CD4-positive, alpha-beta T cell treated with Interleukin-1 beta for 1 hour (primary cell): ENCODE results near the gene LIF.
"Not testable (repeated sequence)": the region's sequence is repeated elsewhere in the genome, so short reads cannot be mapped to it uniquely, and the experiment has no call there.

Source experiments
- DNase-seq, 2 donors: peaks; one replicate each; pipeline ENCODE4 v3.0.0-alpha.2; 2020 to 2022

The LIF gene

DNA sequence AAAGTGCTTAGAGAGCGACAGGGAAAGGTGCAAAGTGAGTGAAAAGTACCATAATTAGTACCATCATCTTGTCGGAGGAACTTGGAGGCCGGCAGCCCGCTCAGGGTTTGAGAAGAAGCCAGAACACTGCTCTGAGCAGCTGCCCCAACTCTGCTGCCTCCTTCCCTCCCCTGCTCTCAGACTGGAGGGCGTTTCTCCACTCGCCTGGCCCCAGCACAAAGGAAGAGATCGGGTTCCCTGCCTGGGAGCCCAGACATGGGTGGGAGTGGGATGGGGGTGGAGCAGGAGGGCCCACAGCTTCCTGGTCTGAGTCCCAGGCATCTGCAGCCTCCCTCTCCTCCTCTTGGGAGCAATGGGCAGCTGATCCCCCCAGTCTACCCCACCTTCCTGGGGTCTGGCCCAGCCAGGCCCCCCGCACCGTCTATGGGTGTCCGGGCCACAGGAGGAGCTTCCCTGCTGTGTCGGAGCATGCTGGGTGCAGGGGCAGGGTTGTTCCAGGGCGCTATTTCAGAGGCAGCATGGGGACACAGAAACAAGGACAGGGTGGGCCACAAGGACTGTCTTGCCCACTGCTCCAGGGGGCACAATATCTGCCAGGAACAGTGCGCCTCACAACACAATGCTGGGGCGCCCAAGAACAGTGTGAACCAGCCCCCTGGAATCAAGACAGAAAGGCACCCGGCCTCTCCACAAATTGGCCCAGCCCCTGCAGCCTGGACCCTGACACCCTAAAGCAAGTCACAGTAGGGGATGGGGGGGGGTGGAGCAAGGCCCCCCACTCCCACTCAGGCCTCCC, 4.8 kb downstream of the LIF start:
- no peak for DNase-seq

DNA sequence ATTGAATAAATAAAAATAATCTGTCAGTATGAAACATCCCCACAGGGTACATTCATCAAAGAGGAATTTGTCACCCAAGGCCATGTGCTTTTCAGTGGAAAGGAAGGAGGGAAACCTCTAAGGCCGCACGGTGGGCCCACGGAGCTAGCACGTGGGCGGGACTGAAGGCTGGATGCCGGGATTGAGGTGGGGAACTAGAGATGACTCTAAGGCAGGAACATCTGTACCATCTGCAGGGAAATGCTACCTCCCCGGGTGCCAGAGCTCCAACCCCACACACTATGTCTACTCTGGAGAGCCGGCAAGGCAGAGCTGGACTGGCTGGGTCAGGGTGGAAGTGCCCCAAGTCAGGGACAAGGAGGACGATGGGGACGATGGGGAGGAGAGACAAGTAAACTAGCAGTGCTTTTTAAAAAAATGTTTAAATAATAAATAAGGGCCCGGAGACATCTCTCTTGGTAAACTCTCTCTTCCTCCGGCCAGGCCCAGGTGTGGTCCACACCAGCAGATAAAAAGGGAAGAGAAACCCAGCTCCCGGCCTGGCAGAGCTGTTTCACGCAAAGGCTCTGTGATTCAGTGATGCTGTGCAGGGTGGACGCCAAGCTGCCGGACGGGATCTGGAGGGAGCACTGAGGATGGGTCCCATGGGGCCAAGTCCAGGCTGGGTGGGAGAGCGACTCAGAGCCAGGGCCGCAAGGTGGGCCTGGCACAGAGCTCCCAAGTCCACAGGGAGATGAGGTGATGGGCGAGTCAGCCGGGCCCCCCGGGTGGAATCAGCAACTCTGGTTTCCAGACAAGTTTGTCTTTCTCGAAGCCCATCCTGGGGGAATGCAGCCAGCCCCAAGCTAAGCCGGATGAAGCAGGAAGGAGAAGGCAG, 5.8 kb downstream of the LIF start:
- no peak for DNase-seq

DNA sequence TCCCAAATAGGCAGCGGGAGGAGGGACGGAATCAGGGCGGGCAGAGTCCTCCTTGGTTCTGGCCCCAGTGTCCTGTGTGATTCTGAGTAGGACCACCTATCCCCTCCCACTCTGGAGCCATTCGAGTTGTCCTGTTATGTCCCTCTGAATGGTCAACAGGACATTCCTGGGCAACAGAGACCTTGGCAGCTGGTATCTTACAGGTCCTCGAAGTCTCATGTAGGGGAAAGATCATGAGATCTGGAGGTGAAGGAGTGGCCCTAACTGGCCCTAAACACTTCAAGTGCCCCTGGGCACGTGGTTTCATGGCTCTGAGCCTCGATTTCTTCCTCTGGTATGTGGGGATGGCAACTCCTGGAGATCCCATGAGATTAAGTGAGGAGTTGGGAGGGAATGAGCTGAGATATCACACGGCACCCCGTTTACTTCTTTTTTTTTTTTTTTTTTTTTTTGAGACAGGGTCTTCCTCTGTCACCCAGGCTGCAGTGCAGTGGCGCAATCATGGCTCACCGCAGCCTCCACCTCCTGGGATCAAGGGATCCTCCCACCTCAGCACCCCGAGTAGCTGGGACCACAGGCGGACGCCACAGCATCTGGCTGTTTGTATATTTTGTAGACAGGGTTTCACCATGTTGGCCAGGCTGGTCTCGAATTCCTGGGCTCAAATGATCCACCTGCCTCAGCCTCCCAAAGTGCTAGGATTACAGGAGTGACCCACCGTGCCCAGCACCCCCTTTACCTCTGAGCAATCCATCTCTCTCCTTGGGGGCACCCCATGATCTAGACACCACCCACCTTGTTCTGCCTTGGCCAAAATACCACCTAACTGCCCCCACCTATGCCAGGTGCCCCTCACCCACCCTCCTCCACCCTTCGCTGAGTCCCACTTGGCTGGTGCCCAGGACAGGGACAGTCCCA, 6.8 kb downstream of the LIF start:
- no peak for DNase-seq

DNA sequence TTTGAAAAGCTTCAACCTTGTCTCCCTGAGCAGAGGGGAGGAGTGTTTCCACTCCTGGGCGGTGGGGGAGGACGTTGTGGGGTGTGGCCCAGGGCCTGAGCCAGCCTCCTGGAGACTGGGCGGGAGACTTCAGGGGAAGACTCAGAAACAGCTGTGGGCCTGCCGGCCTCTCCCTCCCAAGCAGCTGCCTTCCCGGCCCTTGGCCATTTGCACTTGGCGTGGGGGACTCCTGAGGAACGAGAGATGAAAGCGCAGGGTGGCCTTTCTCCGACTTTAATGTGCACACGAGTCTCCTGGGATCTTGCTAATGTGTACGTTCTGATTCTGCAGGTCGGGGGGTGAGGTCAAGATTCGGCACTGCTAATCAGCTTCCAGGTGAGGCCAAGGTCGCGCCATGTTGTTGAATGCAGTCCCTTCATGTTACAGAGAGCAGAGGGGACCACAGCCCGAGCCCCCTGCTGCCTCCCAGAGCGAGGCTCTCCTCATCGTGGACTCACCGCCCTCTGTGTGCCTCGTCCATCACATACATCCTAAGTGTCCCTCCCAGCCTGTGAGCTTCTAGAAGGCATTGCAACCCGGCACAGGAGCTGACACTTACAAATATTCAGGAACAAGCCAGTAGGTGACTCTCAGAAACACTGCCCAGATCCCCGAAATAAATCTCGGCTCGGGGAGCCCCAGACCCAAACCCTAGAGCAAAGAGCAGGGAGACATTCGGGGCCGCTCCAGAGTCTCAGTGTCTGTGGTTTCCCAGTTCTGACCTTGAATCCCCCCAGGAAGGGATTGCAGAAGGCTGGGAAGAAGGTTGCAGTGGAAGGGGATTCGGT, 7.7 kb downstream of the LIF start:
- no peak for DNase-seq

DNA sequence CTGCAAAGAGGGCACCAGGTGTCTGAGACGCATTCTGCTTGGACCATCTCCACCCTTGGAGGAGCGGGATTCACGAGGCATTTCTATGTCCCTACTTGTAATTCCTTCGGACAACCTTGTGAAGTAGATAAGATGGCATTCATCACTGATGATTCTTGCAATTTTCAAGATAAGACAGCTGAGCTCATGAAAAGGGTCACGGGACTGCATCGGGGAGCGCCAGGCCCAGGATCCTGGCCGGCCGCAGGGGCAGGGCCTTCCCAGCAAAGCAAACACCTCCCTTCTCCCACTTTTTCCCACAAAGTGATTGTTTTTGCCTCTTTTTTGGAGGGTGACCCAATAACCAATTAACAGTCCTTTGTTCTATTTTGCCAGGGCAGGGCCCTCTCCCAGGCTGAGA, 8.4 kb downstream of the LIF start:
- DNase-seq, result no peak

DNA sequence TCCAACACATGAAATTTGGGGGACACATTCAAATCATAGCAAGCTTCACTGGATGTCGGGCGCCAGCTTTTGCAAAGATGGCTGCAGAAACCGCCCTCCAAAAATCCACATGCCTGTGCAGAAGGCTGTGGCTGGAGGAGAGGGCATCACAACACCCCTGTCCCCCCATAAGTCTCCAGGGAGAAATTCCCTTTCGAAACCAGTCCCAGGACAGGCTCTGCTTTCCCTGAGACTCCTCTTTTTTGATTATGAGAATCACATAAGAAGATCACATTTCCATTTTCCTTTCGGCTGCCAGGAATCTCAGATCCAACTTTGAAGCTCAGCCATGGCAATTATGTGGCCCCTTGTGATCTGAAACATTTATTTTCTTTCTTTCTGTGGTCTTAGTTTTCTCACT, 9.7 kb downstream of the LIF start:
- DNase-seq, result no peak

DNA sequence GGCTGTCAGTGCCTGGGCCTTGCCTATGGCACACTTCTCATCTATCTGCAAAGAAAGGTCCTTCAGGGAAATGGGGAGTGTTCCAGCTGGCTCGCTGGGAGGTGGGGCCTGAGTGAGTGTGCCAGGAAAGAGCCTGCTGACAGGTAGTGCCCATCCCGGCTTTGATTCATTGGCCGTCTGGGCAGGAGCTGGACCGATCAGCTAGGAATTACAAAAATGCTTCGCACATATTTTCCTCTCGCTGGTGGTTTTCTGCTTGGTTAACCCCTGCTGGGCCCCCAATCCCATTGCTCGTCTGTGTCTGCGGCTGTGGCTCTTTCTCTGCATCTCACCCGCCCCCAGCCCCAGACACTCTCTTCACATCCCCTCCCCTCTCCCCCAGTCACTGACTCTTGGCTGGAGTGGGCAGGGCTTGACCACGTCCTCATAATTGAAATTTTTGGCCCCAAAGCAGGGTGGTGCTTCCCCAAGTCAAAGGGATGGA, 10.8 kb downstream of the LIF start:
- no peak for DNase-seq

DNA sequence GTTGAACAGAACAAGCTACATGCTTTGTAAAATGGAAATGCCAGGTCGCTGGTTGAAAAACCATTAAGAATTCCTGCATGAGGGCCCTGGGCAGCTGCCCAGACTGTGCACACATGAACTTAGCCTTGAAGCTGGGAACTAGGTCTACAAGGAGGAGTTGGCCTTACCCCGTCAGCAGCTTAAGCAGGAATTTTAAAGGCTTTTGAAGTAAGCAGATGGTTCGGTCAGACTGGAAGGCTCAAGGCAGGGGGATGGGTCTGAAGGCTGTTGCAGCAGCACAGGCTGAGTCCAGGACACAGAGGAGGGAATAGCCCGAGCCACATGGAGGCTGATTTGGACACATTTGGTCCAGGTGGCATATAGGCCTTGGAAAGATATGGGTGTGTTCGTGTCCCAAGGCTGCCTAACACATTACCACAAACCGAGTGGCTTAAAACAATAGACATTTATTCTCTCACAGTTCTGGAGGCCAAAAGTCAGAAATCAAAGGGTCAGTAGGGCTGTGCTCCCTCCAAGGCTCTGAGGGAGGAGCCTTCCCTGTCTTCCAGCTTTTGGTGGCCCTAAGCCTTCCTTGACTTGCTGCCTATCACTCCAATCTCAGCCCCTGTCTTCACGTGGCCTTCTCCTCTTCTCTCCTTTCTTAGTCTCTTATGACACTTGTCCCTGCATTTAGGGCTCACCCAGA, 11.6 kb downstream of the LIF start:
- DNase-seq, result no peak

DNA sequence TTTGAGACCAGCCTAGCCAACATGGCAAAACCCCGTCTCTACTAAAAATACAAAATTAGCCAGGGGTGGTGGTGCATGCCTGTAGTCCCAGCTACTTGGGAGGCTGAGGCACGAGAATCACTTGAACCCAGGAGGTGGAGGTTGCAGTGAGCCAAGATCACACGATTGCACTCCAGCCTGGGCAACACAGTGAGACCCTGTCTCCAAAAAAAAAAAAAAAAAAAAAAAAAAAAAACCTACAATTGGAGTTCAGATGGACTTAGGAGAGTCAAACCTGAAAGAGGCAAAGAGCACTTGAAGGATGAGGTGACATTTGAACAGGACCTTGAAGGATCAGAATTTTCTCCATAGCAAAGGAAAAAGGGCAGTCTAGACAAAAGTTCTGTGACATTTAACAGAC, 12.2 kb downstream of the LIF start:
- not testable (repeated sequence) for DNase-seq

DNA sequence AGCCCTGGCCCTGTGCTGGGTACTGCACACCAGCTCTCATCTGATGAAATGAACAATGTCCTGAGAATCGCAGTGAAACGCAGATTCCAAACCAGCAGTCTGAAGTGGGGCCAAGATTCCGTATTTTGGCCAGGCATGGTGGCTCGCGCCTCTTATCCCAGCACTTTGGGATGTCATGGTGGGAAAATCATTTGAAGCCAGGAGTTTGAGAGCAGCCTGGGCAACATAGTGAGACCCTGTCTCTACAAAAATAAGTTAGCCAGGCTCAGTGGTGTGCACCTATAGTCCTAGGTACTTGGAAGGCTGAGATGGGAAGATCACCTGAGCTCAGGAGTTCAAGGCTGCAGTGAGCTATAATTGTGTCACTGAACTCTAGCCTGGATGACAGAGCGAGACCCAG, 13.0 kb downstream of the LIF start:
- no peak for DNase-seq

DNA sequence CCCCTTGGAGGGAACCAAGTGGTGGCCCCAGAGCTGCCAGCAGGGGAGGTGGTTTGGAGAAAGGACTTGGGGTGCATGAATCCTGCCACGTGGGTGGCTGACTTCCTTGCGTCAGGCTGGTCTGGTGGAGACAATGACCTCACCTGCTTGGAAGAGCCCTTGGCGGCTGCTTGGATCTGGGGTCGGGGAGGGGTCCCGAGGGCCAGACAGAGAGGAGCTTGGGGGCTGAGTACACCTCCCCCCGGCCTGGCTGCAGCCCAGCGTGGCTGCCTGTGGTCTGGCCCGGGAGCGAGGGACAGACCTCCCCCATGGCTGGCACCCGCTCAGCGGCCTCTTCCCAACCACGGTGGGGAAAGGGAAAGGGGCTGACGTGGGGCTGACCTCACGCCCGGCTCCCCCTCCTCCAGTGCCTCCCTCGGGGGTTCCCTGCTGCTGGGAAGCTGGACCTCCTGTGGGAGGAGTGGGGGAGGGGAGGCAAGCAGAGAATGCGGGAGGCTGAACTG, 13.8 kb downstream of the LIF start:
- DNase-seq, result no peak

DNA sequence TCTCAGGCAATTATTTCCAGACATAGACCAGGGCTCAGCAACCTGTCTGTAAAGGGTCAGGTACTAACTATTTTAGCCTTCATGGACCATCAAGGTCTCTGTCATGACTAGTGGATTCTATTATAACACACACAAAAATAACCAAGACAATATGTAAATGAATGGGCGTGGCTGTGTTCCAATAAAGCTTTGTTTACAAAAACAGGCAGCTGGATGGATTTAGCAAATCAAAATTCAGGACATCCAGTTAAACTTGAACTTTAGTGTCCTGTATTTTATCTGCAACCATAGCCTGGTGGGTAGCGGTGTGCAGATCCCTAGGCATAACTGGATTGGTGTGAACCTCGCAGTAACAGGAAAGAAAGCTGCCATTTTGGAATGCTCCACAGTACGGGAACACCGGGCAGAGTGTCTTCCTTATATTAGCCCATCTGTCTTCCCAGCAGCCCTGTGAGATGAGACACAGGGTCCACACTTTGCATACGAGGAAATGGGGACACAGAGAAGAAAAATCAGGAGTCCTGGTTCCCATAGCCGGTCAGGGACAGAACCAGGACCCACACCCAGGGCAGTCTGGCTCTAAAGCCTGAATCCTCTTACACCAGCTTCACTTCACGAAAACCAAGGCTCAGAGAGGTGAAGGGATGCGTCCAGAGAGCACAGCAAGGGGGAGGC, 15.6 kb downstream of the LIF start:
- no peak for DNase-seq

DNA sequence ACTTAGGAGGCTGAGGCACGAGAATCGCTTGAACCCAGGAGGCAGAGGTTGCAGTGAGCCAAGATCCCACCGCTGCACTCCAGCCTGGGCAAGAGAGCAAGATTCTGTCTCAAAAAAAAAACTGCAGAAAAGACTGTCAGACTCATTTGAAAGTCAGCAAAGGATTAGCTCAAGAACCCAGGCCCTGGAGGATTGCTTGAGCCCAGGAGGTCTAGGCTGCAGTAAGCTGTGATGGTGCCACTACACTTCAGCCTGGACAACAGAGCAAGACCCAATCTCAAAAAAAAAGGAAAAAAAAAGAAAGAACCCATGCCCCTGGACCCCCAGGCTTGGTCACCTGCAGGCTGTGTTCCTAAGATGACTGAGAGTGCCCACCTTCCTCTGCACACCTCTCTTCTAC, 16.2 kb downstream of the LIF start:
- DNase-seq, result no peak

DNA sequence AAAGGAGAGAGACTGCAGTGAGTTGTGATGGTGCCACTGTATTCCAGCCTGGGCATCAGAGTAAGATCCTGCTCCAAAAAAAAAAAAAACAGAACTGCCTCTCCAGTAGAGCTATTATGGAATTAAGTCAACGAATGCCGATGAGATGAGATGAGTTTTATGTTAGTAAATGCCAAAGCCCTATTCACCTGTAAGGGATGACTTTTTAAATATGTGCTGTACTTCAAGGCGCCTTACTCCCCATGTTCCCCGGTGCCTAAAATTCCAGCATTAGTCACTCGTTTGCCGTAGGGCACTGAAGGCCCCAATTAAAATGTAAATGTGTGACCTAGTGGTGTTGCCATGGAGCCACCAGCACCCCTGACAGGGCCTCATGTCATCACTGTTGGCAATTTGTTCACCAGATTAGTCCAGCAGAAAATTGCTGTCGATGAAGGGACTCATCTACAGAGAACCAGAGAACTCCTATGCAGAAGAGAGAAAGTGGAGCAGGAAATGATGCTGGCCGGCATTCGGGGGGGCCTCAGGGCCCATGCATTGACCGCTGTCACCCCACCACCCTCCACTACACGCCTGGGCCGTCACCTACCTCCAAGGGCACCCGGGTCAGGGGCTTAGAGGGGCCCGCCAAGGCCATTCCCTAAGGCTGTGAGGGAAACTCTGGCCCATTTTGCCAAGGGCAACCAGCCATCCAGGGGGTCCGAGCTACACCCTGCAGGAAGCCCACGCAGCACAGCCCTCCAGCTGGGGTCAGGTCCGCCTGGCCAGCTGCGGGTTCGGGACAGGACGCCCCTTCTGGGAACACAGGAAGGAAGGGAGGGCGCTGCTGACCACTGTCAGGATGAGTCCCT, 17.8 kb downstream of the LIF start:
- no peak for DNase-seq

DNA sequence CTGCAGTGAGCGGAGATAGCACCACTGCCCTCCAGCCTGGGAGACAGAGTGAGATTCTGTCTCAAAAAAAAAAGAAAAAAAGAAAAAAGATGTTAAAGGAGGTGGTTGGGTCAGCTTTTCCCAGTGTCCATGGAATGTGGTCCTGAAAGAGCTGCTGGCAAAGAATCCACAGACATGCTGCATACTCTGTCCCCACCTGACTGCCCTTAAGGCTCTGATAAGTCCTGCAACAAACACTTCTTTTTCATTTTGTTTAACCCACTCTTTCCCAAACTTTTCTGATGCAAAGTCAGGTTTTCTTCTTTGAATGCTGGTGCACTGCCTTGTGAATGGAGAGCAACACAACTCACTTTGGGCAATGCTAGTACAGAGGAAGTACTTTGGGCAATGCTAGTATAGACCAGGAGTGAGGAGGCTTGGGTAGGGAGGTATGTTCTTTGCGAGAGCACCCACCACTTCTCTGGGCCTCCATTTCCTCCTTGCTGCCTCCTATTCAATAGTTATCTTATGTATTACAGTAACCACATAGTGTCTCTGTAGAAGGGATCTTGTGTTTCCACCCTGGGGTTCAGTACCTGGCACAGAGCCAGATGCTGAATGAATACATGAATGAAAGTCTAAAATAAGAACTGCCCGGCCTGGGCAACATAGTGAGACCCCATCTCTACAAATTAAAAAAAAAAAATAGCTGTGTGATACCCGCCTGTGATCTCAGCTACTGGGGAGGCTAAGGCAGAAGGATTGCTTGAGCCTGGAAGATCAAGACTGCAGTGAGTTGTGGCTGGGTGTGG, 18.9 kb downstream of the LIF start:
- no peak for DNase-seq

DNA sequence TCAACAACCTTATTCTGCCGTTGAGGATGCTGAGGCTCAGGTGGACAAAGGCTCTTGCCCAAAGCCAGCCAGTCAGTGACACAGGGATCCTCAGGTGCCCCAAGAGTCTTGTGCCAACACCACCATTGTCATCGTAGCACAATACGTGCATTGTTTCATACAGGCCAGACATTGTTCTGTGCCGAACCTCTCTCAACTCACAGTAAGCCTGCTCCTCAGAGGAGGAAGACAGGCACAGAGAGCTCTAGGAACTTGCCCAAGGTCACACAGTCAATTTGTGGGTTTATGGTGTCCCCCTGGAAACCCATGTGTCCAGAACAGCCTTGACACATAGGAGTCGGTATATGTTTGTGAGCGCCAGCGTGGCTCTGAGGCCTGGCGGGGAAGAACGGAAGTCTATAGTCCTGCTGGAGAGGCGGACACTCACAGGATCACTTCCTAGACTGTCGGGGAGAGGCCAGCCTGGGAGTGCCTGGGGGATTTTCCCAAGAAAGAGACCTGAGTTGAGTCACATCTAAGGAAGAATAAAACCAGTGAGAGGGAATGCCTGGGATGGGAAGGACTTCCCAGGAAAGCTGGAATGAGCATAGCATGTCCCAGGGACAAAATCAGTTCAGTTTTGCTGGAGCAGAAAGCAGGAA, 20.2 kb downstream of the LIF start:
- no peak for DNase-seq

DNA sequence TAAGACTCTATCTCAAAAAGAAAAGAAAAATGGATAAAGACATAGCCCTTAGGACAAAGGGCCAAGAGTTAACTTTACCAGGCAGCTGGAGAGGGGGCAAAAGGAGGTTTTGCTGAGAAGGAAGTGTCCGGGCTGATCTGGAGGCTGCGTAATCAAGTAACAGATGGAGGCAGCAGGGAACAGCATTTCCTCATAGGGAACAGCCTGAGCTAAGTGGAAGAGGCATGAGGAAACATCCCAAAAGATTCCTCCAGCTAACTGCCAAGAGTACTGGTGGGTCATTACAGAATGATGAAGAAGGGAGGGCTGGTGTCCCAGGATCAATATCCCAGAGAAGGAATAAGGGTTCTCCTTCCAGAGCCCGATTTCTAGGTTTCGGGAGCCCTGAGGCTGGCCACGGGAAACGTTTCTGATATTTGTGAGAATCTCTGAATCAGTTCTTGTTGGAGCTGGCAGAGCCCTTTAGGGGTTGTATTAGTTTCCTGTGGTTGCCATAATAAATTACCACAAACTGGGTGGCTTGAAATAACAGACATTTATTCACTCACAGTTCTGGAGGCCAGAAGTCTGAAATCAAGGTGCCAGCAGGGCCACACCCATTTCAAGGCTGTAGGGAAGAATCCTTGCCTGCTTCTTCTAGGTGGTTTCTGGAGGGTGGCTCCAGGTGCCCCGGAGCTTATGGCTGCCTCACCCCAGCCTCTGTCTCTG, 21.2 kb downstream of the LIF start:
- DNase-seq, result no peak
